GM21528 (cell line): ENCODE data around the gene CEBPA.
A peak's percentile ranks its signal among the peaks of the same experiment; 100 is the strongest.

Experiments used
- ATAC-seq: cut with Tn5 transposase; IDR thresholded peaks from one replicate; pipeline ENCODE4 v1.9.1; 2021; ENCODE audit warnings: mild to moderate bottlenecking, moderate library complexity; ENCODE audit not compliant: unreplicated experiment, low FRiP score

CEBPA gene

DNA sequence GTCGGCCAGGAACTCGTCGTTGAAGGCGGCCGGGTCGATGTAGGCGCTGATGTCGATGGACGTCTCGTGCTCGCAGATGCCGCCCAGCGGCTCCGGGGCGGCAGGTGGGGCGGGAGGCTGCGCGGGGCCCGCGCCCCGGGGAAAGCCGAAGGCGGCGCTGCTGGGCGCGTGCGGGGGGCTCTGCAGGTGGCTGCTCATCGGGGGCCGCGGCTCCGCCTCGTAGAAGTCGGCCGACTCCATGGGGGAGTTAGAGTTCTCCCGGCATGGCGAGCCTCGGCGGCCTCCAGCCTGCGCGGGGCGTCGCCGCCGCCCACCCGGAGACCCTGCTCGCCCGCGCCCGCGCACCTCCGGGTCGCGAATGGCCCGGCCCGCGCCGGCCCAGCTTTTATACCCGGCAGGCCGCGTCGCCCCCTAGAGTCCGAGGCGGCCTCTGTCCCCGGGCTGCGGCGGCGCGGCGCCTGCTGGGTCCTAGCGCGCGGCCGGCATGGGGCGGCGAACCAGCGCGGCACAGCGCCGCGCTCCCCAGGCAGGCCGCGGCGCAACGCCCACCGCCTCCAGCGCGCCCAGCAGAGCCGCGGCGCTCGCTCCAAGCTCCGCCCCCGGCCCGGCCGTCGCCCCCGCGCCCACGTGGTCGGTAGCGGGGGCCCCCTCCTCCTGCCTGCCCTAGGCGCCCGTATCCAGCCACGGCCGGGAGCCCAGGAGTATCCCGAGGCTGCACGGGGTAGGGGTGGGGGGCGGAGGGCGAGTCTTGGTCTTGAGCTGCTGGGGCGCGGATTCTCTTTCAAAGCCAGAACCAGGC, at the start of gene CEBPA:
TSS of gene CEBPA (minus strand) at position 360 of the 799 bp plus-strand sequence. CDS start at position 240, 120 bp downstream.
- peak; percentile 74 for ATAC-seq

DNA sequence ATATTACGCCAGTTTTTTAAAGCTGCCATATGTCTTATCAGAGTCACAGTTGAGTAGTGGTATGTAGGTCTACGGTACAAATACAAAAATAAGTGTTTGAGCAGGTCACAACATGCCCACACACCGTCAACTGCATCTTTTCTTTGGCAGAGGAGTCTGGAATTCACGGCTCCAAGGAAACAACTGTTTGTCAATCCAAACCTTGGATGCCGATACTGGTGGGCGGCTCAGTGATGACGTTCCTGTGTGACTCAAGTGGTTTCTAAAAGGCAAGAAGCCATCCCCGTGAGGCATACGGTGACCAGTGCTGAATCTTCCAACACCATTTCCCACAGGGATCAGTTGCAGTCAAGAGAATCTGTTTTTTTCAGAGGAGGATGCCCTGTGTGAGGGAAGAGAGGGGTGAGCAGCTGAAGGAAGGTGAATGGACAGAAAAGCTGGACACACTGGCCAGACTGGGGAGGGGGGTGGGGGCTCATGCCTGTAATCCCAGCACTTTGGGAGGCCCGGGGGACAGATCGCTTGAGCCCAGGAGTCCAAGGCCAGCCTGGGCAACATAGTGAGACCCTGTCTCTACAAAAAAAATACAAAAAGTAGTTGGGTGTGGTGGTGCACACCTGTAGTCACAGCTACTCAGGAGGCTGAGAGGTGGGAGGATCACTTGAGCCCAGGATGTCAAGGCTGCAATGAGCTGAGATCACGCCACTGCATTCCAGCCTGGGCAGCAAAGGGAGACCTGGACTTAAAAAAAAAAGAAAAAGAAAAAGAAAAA, 48.4 kb upstream of the CEBPA start:
- ATAC-seq, result no peak

DNA sequence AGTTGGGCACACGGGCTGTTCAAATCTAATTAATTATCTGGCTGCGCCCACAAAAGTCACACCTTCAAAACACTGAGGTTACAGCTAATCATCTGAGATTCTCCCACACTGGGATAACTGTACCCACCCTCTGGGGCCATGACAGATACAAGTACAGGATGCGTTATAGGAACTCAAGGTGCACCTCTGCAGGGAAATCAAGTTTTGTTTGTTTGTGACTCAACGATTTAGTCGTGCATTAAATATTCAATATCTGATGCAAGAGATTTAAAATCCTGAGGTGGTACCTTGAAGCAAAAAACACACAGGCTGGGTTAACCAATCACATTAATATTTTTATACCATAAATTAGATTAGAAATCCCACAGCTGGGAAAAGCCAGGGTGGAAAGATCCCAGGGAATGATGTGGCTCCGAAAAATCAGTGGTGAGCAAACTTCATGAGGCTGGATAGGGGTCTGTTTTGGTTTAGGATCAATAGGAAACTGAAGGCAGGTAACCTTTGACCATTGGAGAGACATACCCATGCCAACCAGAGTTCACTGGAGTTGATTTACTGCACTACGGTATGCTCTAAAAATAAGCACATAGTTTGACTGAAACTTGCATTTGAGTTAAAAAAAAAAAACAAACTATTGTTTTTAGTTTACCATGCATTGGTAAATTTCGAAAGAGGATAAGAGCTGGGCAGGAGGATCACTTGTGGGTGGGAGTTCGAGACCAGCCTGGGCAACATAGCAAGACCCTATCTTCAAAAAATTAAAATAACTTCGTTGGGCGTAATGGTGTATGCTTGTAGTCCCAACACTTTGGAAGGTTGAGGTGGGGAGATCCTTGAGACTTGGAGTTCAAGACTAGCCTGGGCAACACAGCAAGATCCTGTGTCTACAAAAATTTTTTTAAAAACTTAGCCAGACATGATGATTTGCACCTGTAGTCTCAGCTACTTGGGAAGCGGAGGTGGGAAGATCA, 47.3 kb upstream of the CEBPA start:
- ATAC-seq, result no peak

DNA sequence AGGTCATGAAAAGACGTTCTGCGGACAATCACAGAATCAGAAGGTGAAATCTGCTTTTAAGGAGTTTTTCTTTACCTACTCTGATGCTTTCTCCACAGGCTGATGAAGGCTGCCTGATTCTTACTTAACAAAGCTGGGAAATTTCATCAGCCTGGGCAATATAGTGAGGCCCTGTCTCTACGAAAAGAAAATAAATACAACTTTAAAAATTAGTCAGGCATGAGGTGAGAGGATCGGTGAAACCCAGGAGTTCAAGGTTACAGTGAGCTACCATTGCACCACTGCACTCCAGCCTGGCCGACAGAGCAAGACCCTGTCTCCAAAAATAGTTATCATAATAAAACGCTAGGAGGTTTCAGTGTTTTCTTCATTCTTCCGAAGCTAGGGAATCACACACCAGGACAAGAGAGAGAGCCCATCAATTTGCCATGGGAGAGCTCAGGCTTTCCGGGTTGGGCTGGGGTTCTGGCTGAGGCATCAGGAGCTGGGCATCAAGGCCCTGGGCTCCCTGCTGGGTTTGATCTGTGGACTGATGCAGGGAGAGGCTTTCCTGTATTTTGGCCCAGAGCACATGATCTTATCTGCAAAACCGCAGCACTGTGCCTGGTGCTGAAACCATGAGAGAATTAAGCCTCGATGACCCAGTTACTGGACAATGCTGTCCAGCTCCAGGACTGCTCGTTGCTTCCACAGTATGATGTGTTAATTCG, 46.1 kb upstream of the CEBPA start:
- ATAC-seq, result no peak

DNA sequence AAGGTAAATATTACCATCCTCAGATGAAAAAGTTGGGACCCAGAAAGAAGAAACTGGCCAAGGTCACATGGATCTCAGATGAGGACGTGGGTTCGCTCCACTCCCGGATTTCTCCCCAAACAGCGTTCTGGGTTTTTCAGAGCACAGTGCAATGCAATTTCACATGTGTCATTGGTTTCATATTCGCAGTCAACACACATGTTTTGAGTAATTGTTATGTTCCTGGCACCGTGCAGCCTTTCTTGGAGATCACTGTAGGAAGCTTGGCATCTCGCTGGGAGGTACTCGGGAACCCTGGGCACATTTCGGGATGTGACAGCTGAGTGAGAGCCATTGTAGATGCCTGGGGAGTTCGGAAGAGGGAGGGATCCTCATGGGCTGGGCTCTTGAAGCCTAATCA, 45.0 kb upstream of the CEBPA start:
- no peak for ATAC-seq

DNA sequence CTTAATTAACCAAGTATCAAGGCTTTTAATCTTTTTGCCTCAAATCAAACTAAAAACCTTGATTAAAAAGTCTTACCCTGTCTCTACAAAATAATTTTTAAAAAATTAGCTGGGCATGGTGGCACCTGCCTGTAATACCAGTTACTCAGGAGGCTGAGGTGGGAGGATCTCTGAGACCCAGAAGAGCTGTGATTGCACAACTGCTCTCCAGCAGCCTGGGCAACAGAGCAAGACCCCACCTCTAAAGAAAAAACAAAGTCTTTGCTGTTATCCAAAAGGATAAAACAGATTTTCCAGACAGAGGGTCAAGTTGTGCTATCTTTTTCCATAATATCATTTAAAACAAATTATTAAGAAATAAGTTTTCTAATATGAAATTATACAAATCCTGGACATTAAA, 44.3 kb upstream of the CEBPA start:
- ATAC-seq, result no peak

DNA sequence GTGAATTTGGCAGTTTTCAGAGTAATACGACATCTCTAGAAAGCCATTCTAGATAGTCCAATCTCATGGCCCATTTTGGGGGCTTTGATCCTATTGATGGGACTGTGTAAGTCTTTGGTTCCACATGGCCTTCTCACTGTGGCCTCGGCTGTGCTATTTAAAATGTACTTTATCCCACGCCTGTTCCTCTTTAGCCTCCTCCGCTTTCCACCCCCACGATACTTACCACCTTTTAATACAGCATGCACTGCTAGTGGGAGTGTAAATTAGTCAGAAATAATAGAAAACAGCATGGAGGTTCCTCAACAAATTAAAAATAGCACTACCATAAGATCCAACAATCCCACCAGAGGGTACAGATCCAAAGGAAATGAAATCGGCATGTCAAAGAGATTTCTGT, 42.8 kb upstream of the CEBPA start:
- no peak for ATAC-seq

DNA sequence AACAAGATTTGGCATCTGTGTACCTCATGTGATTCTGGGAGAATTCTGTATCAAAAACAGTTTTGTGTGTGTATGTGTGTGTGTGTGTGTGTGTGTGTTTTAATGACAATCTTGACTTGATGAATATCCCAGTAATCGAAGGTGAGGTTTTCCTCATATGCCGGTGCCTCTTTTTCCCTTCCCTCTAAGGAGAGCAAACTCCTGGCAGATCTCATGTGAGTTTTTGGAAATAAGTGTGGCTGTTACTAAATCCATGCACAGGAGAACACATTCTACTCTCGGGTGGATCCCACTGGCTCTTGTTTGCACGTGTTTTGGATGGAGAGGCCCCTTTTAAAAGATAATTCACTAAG, 42.2 kb upstream of the CEBPA start:
- ATAC-seq, result no peak

DNA sequence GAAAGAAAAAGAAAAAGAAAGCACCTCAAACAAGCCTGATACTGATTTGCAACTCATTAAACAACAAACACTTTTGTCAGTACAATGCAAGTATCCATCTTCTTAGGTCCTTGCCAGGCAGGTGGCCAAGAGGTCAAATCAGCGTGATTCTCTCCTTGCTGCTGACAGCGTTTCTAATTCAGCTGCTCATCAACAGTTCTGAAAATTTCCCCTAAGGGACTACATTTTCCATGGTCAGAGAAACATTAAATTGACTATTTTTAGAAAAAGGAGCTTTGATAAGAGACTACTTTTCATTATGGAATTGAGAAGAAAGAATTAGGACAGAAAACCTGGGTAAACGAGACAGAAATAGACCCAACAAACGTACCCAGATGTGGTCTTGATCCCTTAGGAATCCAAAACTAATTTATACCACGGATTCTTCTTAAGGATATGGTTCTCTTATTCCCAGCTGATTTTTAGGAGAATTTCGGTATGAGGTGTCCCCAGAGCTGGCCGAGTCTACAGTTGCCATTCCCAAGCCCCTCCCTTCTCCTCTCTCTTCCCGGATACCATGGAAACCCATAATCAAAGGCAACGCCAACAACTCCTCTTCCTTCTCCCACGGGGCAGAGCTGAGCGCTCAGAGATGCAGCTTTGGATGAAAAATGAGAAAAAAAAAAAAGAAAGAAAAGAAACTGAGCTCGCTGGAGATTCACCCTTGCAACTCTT, 41.7 kb upstream of the CEBPA start:
- ATAC-seq, result no peak

DNA sequence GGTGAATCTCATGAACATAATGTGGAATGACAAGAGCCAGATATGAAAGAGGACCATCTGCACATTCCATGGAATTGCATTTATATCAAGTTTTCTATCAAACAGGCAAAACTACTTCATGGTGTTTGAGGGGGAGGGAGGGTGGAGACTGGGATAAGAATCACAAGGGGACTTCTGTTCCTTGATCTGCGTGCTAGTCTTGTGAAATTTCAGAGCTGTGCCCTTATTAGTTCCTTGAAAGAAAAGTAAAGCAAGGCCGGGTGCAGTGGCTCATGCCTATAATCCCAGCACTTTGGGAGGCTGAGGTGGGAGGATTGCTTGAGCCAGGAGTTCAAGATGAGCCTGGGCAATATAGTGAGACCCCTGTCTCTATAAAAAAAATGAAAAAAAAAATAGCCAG, 41.0 kb upstream of the CEBPA start:
- no peak for ATAC-seq

DNA sequence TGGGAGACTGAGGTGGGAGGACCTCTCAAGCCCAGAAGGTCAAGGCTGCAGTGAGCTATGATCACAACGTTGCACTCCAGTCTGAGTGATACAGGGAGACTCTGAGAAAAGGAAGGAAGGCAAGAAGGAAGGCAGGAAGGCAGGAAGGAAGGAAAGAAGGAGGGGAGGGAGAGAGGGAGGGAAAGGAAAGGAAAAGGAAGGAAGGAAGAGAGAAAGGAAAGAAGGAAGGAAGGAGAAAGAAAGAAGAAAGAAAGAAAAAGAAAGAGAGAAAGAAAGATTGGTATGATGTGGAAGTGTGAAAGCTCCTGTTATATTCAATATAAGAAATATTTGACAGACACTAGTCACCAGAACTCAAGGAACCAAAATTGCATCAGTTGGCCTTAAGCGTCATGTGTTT, 38.7 kb upstream of the CEBPA start:
- ATAC-seq, result no peak

DNA sequence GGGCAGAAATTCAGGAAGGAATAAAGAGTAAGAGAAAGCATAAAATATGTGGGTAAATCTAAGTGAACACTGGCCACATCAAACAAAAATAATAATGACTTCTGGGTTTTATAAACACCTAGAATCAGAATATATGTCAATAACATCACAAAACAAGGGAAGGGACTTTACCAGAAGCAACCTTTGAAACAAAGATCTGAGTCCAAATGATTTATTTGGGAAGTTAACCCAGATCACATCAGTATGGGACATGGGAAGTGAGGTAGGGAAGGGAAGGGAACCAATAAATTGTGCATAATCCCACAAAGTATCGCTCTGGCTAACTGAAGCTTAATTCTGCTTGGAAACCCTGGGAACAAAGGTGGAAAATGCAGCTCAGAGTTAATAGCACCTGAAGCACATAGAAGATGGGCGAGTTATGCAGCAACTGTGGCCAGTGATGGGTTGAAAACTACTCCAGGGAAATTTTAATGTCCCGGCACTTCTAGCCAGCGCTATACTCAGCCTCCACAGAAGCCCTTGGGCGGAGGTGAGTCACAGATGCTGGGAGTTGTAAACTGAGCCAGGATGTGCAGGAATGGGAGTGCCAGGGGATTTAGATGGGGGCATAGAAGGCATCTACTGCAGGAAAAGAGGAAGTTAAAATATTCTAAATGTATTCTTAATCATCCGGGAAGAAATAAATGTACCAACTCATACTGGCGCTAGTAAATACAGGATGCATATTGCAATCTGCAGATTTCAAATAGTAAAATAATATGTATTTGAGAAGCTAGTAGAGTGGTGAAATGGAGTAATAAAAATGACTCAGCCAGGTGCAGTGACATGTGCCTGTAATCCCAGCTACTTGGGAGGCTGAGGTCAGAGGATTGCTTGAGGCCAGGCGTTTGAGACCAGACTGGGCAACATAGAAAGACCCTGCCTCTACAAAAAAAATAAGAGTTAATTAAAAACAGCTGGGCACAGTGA, 37.0 kb upstream of the CEBPA start:
- no peak for ATAC-seq

DNA sequence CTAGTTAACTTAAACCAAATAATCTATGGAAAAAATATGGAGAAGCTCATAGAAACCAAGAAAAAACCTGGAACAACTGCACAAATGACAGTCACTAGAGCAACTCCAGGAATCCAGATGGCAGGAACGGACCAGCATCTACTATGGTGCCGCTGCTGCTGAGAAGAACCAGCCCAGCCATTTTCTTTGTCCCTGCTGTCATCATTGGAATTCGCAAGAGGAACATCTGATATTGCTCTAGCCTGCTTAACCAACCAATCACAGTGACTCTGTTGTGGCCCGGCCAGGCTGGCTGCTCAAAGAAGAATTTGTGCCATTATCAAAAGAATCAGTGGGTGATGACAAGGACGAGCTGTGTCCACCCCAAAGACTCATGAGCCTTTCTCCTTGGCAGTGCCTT, 33.1 kb upstream of the CEBPA start:
- no peak for ATAC-seq

DNA sequence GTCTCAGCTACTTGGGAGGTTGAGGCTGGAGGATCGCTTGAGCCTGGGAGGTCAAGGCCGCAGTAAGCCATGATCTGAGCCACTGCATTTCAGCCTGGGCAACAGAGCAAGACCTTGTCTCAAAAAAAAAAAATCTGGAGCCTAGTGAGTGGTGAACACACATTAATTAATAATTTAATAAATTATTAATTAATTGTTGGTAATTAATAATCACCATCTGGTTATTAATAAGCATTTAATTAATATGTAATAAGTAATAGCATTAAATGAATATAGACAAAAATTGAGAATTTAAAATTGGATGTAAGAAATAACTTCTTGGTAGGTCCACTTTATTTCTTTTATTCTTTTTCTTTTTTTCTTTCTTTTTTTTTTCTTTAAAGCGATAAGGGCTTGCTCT, 31.9 kb upstream of the CEBPA start:
- no peak for ATAC-seq

DNA sequence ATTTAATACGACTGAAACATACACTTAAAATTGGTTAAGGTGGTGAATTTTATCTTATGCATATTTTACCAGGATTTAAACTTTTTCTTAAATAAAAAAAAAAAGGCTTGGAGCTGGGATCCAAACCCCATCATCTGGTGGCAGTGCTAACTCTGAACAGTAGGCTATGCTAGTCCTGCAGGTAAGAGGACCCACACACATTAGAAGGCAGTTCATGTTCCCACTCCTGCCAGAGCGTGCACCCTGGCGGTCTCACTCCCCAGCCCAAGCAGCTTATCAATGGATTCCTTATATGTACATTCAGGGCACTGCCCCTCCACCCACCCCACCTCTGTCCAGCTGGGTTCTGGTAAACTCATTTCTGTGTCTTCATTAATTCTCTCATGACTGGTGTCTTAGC, 31.3 kb upstream of the CEBPA start:
- no peak for ATAC-seq

DNA sequence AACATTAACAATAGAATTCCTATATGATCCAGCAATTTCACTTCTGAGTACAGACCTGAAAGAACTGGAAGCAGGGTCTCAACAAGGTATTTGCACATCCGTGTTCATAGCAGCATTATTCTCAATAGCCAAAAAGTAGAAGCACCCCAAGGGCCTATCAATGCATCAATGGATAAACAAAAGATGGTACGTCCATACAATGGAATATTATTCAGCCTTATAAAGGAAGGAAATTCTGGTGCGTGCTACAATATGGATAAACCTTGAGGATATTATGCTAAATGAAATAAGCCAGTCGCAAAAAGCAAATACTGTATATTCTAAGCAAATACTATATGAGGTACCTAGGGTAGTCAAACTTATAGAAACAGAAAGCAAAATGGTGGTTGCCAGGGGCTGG, 30.8 kb upstream of the CEBPA start:
- no peak for ATAC-seq

DNA sequence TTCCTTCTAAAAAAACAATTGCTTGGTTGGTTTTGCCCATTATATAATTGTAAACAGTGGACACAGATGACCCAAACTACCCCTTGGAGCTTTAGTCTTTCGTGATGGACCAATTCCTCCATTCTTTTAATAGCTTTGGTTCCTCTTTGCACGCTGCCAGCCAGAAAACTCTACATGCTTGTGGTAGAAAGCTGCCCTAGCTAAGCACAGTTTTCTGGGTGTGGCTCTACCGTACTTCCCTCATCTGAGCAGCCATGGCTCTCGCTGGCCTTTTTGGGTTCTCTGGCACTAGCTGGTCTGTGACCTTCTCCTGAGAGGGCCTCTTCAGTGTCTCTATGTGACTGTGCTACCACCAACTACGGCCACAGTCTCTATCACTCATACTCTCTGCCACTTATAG, 29.9 kb upstream of the CEBPA start:
- ATAC-seq, result no peak

DNA sequence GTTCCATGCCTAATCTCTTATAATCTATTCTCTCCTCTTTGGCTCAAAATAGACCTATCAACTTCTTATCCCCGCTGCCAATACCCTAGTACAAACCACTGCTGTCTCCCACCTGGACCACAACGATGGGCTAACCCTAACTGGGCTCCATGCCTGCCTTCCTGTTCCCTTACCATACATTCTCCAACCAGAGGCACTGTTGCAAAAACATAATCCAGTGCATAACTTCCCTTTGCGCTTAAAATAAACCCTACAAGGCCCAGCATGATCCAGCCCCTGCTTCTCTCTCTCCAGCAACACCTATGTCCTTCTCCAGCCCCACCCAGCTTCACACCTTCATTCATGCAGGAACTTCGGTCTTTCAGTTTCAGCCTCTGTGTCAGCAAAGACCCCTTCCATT, 27.4 kb upstream of the CEBPA start:
- ATAC-seq, result no peak

DNA sequence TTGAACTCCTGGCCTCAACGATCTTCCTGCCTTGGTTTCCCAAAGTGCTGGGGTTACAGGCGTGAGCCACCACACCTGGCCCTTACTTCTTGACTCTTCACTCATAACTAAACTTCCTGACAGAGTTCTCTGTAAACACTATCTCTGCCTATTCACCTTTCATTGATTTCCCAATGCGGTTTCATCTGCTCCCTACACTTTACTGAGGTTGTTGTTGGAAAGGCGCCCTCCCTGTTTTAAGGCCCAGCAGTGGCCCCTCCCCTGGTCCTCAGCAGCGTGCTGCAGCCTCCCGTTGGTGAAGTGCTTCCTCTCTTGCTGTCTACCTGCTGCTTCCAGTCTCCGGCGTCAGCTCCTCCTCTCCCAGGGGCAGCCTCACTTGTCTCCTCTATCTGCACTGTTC, 26.7 kb upstream of the CEBPA start:
- ATAC-seq, result no peak
